ENCODE measurements around the gene L3MBTL1.
"Not testable (repeated sequence)": the region's sequence is repeated elsewhere in the genome, so short reads cannot be mapped to it uniquely, and the experiment has no call there.

Gene L3MBTL1

DNA sequence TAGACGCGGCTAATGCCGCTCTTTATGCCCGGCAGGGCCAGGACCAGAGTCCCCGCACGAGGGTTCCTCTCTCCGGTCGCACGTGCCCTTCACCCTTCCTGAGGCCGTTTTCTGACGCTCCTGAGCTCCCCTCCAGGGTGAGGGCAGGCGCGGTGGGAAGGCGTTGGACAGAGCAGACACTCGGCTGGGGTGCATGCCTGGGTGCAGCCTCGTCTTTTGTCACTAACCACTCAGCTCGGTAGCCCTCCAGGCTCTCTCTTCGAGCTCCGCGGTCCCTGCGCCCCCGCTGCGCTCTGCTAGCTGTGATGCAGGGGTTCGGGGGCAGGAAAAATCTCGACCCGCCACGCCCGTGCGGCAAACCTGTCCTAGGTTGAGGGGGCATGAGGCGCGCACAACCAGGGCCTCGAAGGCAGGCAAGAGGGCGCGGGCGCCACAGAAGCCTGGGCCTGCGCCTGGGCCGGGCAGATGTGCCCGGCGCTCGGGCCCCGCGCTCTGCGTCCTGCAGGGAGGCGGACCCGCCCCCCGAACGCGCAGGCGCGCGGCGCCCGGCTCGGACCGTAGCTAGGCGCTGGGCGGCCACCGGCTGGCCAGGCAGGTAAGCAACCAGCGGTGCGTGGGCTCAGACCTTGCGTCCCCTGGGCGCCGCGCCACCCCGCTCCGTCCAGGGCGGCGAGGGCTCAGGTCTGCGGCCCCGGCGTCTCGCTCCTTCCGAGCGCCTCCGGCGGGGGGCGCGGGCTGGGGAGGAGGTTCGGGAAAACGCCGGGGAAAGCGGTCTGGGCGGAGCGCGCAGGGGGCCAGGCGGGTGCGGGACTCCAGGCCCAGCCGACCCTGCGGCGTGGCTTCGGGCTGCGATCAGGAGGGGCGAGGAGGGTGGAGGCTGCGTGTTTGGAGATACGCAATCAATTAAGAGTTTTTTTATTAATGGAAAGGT, at the start of gene L3MBTL1:
Gene L3MBTL1 (plus strand): TSS at position 548 of the 931 bp plus-strand sequence. CDS start 5,807 bp downstream, outside the sequence.
- no peak for DNase-seq

- no peak for DNase-seq
Measured at GRCh38 chr20:43458422-43458924, 49.0 kb upstream of the L3MBTL1 start.

- no peak for DNase-seq
Measured at GRCh38 chr20:43459022-43459942, 48.2 kb upstream of the L3MBTL1 start.

GRCh38 chr20:43460172-43460829, 47.2 kb upstream of the L3MBTL1 start:
- no peak for DNase-seq

DNA sequence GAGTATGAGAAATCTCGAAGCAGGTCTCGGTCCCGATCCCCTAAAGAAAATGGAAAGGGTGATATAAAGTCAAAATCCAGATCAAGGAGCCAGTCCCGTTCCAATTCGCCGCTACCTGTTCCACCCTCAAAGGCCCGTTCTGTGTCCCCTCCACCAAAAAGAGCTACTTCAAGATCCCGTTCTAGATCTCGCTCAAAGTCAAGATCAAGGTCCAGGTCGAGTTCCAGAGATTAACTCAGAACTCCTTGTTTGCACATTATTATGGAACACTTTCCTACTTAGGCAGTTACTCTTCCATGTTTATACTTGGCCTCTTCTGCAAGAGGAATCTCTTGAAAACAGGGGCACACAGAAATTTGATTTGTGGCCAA, 46.7 kb upstream of the L3MBTL1 start:
- no peak for DNase-seq

DNA sequence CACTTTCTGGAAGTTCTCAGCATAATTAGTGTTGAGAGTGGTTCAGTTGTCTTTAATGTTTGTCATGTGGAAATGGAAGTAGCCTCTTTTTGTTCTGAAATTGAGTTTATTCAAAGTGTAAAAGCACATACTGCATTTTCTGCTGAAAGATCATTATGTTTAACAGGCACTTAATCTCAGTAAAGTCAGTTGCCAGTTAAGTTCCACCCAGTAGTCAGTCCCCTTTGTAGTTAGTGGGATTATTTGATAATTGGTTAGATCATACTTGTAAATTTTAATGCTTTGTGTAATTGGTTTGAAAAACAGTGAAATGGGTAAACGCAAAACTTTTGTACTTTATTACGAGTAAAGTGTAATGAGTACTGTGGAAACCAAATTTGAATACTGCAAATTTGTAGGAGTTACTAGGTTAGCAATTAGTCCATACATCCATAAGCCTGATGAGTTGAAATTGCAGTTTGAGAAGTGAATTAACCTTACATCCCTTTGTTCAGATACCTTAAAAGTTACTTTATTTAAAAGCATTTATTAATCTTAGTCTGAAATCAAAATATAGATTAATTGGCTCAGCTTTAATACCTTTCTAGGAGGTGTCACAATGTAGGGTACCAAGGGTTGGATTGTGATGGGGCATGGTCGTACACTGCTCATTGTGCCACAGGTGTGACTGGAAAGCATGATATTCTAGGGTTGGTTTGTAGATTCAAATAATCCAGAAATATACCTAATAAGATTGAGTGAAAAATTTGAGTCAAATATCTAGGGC, 45.4 kb upstream of the L3MBTL1 start:
- DNase-seq, result no peak

DNA sequence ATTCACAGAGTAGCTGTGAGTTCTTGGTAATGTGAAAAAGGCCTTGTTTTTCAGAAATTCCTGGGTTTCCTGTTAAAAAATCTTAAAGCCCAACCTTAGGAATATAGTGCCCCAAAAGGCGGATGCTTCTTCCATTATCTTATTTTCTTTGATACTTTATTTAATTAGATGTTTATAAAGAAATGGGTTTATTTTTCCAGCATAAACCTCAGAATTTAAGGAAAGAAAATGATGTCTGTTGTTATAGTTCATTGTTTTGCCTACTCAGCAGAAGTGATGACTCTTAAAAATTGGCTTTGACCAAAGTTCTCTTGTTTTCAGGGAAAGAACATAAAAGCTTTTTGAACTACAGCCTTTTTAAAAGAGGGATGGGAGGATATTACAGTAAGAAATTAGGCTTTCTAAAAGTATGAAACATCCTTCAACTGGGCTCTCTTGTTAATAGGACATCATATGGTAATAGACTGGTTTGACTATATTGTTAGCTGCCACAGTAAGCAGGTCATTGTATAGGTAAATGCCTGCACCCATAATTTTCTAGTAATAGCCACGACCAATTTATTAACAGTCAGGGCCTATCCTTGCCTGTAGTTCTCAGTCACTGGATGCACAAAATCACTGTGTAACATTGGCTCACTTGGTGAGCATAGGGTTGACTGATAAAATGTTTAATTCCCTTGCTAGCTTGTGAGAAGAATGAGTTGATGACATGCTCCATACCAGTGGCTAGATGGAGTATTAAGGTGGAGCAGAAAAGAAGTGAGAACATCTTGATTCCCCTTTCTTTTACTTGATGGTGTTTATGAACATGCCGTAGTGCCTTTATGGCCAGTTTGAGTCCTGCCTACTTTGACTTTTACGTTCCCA, 44.6 kb upstream of the L3MBTL1 start:
- no peak for DNase-seq

- DNase-seq, result no peak
Measured at GRCh38 chr20:43463527-43464218, 43.8 kb upstream of the L3MBTL1 start.

- DNase-seq, result no peak
Measured at GRCh38 chr20:43464219-43464790, 43.2 kb upstream of the L3MBTL1 start.

- DNase-seq, result no peak
Measured at GRCh38 chr20:43465625-43465943, 41.9 kb upstream of the L3MBTL1 start.

DNA sequence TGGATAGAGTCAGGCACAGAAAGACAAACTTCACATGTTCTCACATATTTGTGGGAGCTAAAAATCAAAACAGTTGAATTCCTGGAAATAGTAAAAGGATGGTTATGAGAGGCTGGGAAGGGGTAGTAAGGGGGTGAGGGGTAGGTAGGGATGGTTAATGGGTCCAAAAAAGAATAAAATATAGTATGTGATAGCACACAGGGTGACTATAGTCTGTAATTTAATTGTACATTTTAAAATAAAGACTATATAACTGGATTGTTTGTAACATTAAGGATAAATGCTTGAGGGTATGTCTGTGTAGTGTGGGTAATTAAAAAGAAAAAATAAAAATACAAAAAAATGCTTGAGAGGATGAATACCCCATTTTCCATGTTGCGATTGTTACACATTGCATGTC, 39.9 kb upstream of the L3MBTL1 start:
- no peak for DNase-seq

DNA sequence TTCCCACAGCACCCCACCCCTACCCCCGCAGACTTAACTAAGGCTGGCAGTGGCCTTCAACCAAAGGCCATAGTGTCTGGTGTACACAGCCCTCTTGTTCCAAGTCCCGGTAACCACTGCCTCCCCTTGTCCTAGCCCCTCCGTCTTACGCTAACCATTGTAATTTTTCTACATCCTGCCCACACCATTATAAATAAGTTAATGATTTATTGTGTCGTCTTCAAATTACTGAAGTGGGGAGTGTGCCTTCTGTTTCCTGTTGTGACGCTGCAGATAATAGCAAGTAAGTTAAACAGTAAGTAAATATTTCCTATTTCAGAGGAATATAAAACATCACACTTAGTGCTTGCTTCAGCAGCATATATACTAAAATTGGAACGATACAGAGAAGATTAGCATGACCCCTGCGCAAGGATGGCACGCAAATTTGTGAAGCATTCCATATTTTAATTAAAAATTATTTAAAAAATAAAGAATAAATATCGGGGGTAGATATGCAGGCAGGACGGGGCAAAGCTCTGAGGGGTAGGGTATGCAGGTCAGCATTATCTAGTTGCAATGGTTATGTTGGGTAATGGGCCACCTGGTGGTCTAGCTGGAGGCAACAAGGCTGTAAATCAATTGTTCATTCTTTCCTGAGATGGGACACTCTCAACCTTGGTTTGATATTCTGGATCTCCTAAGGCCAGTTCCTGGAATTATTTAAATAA, 34.7 kb upstream of the L3MBTL1 start:
- no peak for DNase-seq

DNA sequence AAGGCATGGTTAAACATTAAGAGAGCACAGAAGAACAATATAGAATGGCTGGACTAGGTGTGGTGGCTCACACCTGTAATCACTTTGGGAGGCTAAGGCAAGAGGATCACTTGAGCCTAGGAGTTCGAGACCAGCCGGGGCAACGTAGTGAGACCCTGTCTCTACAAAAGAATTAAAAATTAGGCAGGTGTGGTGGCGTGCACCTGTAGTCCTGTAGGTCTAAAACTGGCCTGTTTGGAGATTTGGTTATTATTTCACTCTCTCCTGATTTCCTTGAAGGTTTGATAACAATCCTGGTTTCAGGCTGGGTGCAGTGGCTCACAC, 34.2 kb upstream of the L3MBTL1 start:
- DNase-seq, result no peak

GRCh38 chr20:43477193-43477592, 30.3 kb upstream of the L3MBTL1 start:
- no peak for DNase-seq

- DNase-seq, result no peak
Measured at GRCh38 chr20:43477619-43478018, 29.9 kb upstream of the L3MBTL1 start.

GRCh38 chr20:43490038-43490437, 17.5 kb upstream of the L3MBTL1 start:
- no peak for DNase-seq

GRCh38 chr20:43492101-43492500, 15.4 kb upstream of the L3MBTL1 start:
- DNase-seq, result no peak

DNA sequence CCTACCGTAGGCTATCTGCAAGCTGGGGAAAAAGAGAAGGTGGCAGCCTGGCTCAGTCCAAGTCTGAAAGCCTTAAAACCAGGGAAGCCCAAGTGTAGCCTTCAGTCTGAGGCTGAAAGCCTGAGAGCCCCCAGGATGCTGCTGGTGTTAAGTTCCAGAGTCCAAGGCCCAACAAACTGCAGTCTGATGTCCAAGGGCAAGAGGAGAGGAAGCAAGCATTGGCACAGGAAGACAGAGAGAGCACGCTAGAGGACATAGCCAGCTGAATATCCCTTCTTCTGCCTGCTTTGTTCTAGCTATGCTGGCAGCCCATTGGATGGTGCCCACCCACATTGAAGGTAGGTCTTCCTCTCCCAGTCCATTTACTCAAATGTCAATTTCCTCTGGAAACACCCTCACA, 12.1 kb upstream of the L3MBTL1 start:
- no peak for DNase-seq

DNA sequence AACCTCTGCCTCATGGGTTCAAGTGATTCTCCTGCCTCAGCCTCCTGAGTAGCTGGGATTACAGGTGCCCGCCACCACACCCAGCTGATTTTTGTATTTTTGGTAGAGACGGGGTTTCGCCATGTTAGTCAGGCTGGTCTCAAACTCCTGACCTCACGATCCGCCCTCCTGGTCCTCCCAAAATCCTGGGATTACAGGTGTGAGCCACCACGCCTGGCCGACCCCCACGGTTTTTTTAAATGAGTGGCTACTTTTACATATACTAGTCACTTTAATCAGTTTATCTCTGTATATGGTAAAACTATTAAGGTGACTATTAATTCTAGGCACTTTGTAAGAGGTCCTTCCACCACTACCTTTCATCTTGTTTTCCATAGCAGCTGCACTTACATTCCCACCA, 5.5 kb upstream of the L3MBTL1 start:
- DNase-seq, result not testable (repeated sequence)

DNA sequence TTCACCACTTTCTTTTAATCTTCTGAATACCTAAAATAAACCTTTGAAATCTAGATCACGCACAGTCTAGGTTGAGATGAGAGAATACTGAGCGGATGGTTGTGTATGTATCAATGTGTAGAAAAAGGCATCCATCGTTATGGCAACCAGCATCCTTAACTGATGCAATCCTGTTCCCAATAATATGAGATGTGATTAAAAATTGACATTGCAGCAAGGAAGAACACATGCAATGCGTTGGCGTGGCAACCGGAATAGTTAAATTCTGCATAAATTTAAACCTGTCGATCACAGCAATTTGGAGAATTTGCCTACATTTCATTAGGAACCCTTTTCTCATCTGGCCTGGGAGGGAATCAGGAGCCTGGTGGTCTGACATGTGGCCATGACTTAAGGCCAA, 1.3 kb upstream of the L3MBTL1 start:
- no peak for DNase-seq
